SK-N-SH treated with all-trans-retinoic acid at 6 μM for 48 hours (cell line): ENCODE measurements around the gene ATP9A.

Source experiments
- ATAC-seq: fragments of 200-7000 bp; cut with Tn5 transposase; 3 replicates; pipeline ENCODE4 v1.9.1; 2020; ENCODE audit warnings: mild to moderate bottlenecking, moderate library complexity
- ARNTL ChIP-seq: fragments of 450-650 bp; formaldehyde crosslinking; IDR thresholded peaks from 2 replicates; pipeline ENCODE4 v1.5.0; 2020; ENCODE audit warnings: low read depth, mild to moderate bottlenecking, moderate library complexity, borderline replicate concordance
- CREB5 ChIP-seq: fragments of 250-450 bp; sonication (Bioruptor Pico); IDR thresholded peaks from 2 replicates; pipeline ENCODE4 v1.5.1; 2020; ENCODE audit warnings: low read depth, mild to moderate bottlenecking, moderate library complexity
- CSDC2 ChIP-seq: fragments of 250-450 bp; sonication (Bioruptor Pico); IDR thresholded peaks from 2 replicates; pipeline ENCODE4 v1.5.0; 2020; ENCODE audit warnings: mild to moderate bottlenecking, moderate library complexity
- CSRNP3 ChIP-seq: fragments of 250-450 bp; sonication (Bioruptor Pico); IDR thresholded peaks from 2 replicates; pipeline ENCODE4 v1.5.1; 2021; ENCODE audit warnings: mild to moderate bottlenecking, moderate library complexity
- ESRRG ChIP-seq: fragments of 250-450 bp; sonication (Bioruptor Pico); IDR thresholded peaks from 2 replicates; pipeline ENCODE4 v1.6.1; 2021; ENCODE audit warnings: mild to moderate bottlenecking
- GLIS3 ChIP-seq: fragments of 250-450 bp; sonication (Bioruptor Pico); IDR thresholded peaks from 2 replicates; pipeline ENCODE4 v1.5.0; 2020; ENCODE audit warnings: mild to moderate bottlenecking, moderate library complexity
- ISL1 ChIP-seq: fragments of 250-450 bp; sonication (Bioruptor Pico); IDR thresholded peaks from 2 replicates; pipeline ENCODE4 v2.1.2; 2022; ENCODE audit warnings: mild to moderate bottlenecking, moderate library complexity
- OSR1 ChIP-seq: fragments of 250-450 bp; sonication (Bioruptor Pico); IDR thresholded peaks from 2 replicates; pipeline ENCODE4 v1.8.0; 2022; ENCODE audit warnings: moderate library complexity, mild to moderate bottlenecking, inconsistent platforms
- PATZ1 ChIP-seq: fragments of 250-450 bp; sonication (Bioruptor Pico); IDR thresholded peaks from 2 replicates; pipeline ENCODE4 v1.8.0; 2020; ENCODE audit warnings: mild to moderate bottlenecking, moderate library complexity, borderline replicate concordance
- POU6F1 ChIP-seq: fragments of 250-450 bp; sonication (Bioruptor Pico); IDR thresholded peaks from 2 replicates; pipeline ENCODE4 v1.8.0; 2021; ENCODE audit warnings: low read depth, mild to moderate bottlenecking, moderate library complexity, borderline replicate concordance
- PPARA ChIP-seq: fragments of 250-450 bp; sonication (Bioruptor Pico); IDR thresholded peaks from 2 replicates; pipeline ENCODE4 v1.5.0; 2020; ENCODE audit warnings: mild to moderate bottlenecking, borderline replicate concordance
- RARB ChIP-seq: fragments of 250-450 bp; sonication (Bioruptor Pico); IDR thresholded peaks from 2 replicates; pipeline ENCODE4 v1.8.0; 2021; ENCODE audit warnings: mild to moderate bottlenecking, moderate library complexity
- SNAI2 ChIP-seq: fragments of 250-450 bp; sonication (Bioruptor Pico); IDR thresholded peaks from 2 replicates; pipeline ENCODE4 v1.5.0; 2020; ENCODE audit warnings: mild to moderate bottlenecking, moderate library complexity
- TCF4 ChIP-seq: fragments of 250-450 bp; sonication (Bioruptor Pico); IDR thresholded peaks from 2 replicates; pipeline ENCODE4 v1.8.0; 2021; ENCODE audit warnings: mild to moderate bottlenecking, moderate library complexity, borderline replicate concordance
- TOX ChIP-seq: fragments of 250-450 bp; sonication (Bioruptor Pico); IDR thresholded peaks from 2 replicates; pipeline ENCODE4 v1.8.0; 2021; ENCODE audit warnings: mild to moderate bottlenecking, moderate library complexity, borderline replicate concordance
- TSHZ2 ChIP-seq: fragments of 250-450 bp; sonication (Bioruptor Pico); IDR thresholded peaks from 2 replicates; pipeline ENCODE4 v1.5.0; 2020; ENCODE audit warnings: mild to moderate bottlenecking, moderate library complexity
- ZC3H10 ChIP-seq: fragments of 250-450 bp; sonication (Bioruptor Pico); IDR thresholded peaks from 2 replicates; pipeline ENCODE4 v1.5.1; 2021; ENCODE audit warnings: mild to moderate bottlenecking, moderate library complexity
- ZFP3 ChIP-seq: fragments of 250-450 bp; sonication (Bioruptor Pico); IDR thresholded peaks from 2 replicates; pipeline ENCODE4 v1.5.0; 2020; ENCODE audit warnings: mild to moderate bottlenecking, moderate library complexity
- ZFP30 ChIP-seq: fragments of 450-650 bp; formaldehyde crosslinking; IDR thresholded peaks from 2 replicates; pipeline ENCODE4 v1.5.0; 2022; ENCODE audit warnings: mild to moderate bottlenecking, moderate library complexity
- ZNF565 ChIP-seq: fragments of 450-650 bp; formaldehyde crosslinking; conservative IDR thresholded peaks from 2 replicates; pipeline ENCODE4 v1.5.0; 2020; ENCODE audit warnings: low read depth, mild to moderate bottlenecking, moderate library complexity
- ZNF70 ChIP-seq: fragments of 450-650 bp; formaldehyde crosslinking; IDR thresholded peaks from 2 replicates; pipeline ENCODE4 v1.5.0; 2020; ENCODE audit warnings: mild to moderate bottlenecking, moderate library complexity
- ZNF8 ChIP-seq: fragments of 450-650 bp; formaldehyde crosslinking; IDR thresholded peaks from 2 replicates; pipeline ENCODE4 v1.5.0; 2020; ENCODE audit warnings: mild to moderate bottlenecking, moderate library complexity

The ATP9A gene

GRCh38 chr20:51577432-51578144, 190.6 kb downstream of the ATP9A start:
- ATAC-seq: no peak
- no peak for TF ChIP-seq ZNF8
- no peak for TF ChIP-seq GLIS3 (CRISPR knock-in tag)
- TF ChIP-seq RARB (CRISPR knock-in tag): no peak
- no peak for TF ChIP-seq TCF4 (CRISPR knock-in tag)
- no peak for TF ChIP-seq ZNF565 (CRISPR knock-in tag)
- TF ChIP-seq PPARA: no peak
- no peak for TF ChIP-seq OSR1 (CRISPR knock-in tag)
- no peak for TF ChIP-seq ISL1 (CRISPR knock-in tag)
- no peak for TF ChIP-seq ESRRG
- TF ChIP-seq POU6F1: no peak
- no peak for TF ChIP-seq ZFP3
- TF ChIP-seq ARNTL (CRISPR knock-in tag): no peak
- no peak for TF ChIP-seq PATZ1 (CRISPR knock-in tag)
- TF ChIP-seq ZFP30 (CRISPR knock-in tag): no peak
- TF ChIP-seq CSRNP3 (CRISPR knock-in tag): no peak
- TF ChIP-seq TSHZ2: no peak
- no peak for TF ChIP-seq TOX
- TF ChIP-seq CREB5 (CRISPR knock-in tag): no peak
- TF ChIP-seq CSDC2: no peak
- no peak for TF ChIP-seq SNAI2 (CRISPR knock-in tag)

- ATAC-seq: no peak
- TF ChIP-seq ZNF70 (no peak), CSRNP3 (CRISPR knock-in tag) (no peak), CREB5 (CRISPR knock-in tag) (no peak), PATZ1 (CRISPR knock-in tag) (no peak), TCF4 (CRISPR knock-in tag) (no peak), POU6F1 (no peak), ISL1 (CRISPR knock-in tag) (no peak), ZFP30 (CRISPR knock-in tag) (no peak), ZC3H10 (no peak)
Observed at GRCh38 chr20:51575486-51575885, 192.7 kb downstream of the ATP9A start.
